Measurements from ENCODE around the gene CNKSR1.
"Not testable (repeated sequence)": the region's sequence is repeated elsewhere in the genome, so short reads cannot be mapped to it uniquely, and the experiment has no call there.

The CNKSR1 gene

GRCh38 chr1:26230682-26231081 lies 53.4 kb downstream of the CNKSR1 start:
- DNase-seq (ENCODE audit: low spot score), result not testable (repeated sequence)

- DNase-seq (ENCODE audit: low spot score), result peak; percentile 99
Observed at GRCh38 chr1:26233903-26234643, 56.8 kb downstream of the CNKSR1 start, which contains the start of gene CEP85. TSS of gene CEP85 (plus strand) at chr1:26234200. CDS start at chr1:26239784, 5,584 bp downstream.

GRCh38 chr1:26234644-26235370 lies 57.5 kb downstream of the CNKSR1 start:
- DNase-seq (ENCODE audit: low spot score), result peak; percentile 7

- no peak for DNase-seq (ENCODE audit: low spot score)
Observed at GRCh38 chr1:26237230-26237966, 60.1 kb downstream of the CNKSR1 start.

Data from COLO829 (cell line).